IMR-90 (cell line): ENCODE results near the gene SERPINA4. TPM values are rescaled to one million over a fixed set of nuclear protein-coding genes. Genes with fewer than 3 reads are reported as not detected.

Source experiments
- ATAC-seq: fragments of 200-7000 bp; cut with Tn5 transposase; 2 replicates; pipeline ENCODE4 v1.9.1; 2020; ENCODE audit warnings: low read depth, mild to moderate bottlenecking, moderate library complexity
- BruUV-seq: library from RNA; stranded (reverse); fragments of 400-500 nt; replicated peaks from 2 replicates; lab custom pipeline; 2021; lab: Mats Ljungman, UMichigan
- CTCF ChIA-PET: fragments of 300-600 bp; formaldehyde crosslinking; extraction: SDS; loops from one replicate; lab custom pipeline; 2021; ENCODE audit warnings: antibody characterized with exemption; lab: Yijun Ruan, JAX
- POLR2A ChIA-PET: fragments of 300-600 bp; sonication (Branson Sonifier 250); formaldehyde crosslinking; loops from one replicate; lab custom pipeline; 2022; ENCODE audit warnings: antibody characterized with exemption; ENCODE audit not compliant: unreplicated experiment; lab: Charles Lee
- DNase-seq: peaks from one replicate; pipeline ENCODE4 v3.0.0; 2013
- H2AFZ ChIP-seq: replicated peaks from 2 replicates; pipeline ENCODE3; 2013; ENCODE audit warnings: low read length, mild to moderate bottlenecking; ENCODE audit not compliant: poor library complexity
- H2AK5ac ChIP-seq: 2 replicates; pipeline ENCODE4 v1.6.1; 2013; ENCODE audit warnings: low read depth, low read length, inconsistent platforms
- H2AK9ac ChIP-seq: replicated peaks from 2 replicates; pipeline ENCODE3; 2013; ENCODE audit warnings: mild to moderate bottlenecking, low read depth, low read length, moderate library complexity; ENCODE audit not compliant: poor library complexity
- H2BK120ac ChIP-seq: 2 replicates; pipeline ENCODE4 v1.6.1; 2013; ENCODE audit warnings: low read depth, low read length, inconsistent platforms
- H2BK15ac ChIP-seq: 3 replicates; pipeline ENCODE4 v1.6.1; 2013; ENCODE audit warnings: low read depth, low read length, inconsistent platforms
- H2BK20ac ChIP-seq: 2 replicates; pipeline ENCODE4 v1.6.1; 2013; ENCODE audit warnings: low read depth, mild to moderate bottlenecking, inconsistent platforms, low read length, moderate library complexity
- H2BK5ac ChIP-seq: 2 replicates; pipeline ENCODE4 v1.6.1; 2013; ENCODE audit warnings: mild to moderate bottlenecking, low read depth, low read length, inconsistent platforms; ENCODE audit not compliant: poor library complexity, severe bottlenecking
- H3K14ac ChIP-seq: replicated peaks from 2 replicates; pipeline ENCODE4 v1.6.1; 2013; ENCODE audit warnings: low read depth, low read length, inconsistent platforms
- H3K18ac ChIP-seq: 2 replicates; pipeline ENCODE4 v1.6.1; 2013; ENCODE audit warnings: low read depth, low read length, control low read depth
- H3K23ac ChIP-seq: 2 replicates; pipeline ENCODE4 v1.6.1; 2013; ENCODE audit warnings: low read depth, low read length, inconsistent platforms
- H3K27ac ChIP-seq: 2 replicates; pipeline ENCODE4 v1.5.1; 2013; ENCODE audit warnings: mild to moderate bottlenecking, control low read depth, low read length; ENCODE audit not compliant: insufficient read depth
- H3K27me3 ChIP-seq: 2 replicates; pipeline ENCODE4 v1.6.1; 2013; ENCODE audit warnings: low read length; ENCODE audit not compliant: control insufficient read depth, insufficient read depth
- H3K36me3 ChIP-seq: 2 replicates; pipeline ENCODE4 v1.6.1; 2013; ENCODE audit warnings: low read length, mixed read lengths; ENCODE audit not compliant: control insufficient read depth, insufficient read depth
- H3K4ac ChIP-seq: 2 replicates; pipeline ENCODE4 v1.6.1; 2013; ENCODE audit warnings: low read depth, low read length, inconsistent platforms
- H3K4me1 ChIP-seq: 2 replicates; pipeline ENCODE4 v1.6.1; 2013; ENCODE audit warnings: low read length, mixed read lengths; ENCODE audit not compliant: control insufficient read depth, insufficient read depth
- H3K4me2 ChIP-seq: 2 replicates; pipeline ENCODE4 v1.6.1; 2013; ENCODE audit warnings: low read depth, mild to moderate bottlenecking, control low read depth, low read length, moderate library complexity
- H3K4me3 ChIP-seq: 2 replicates; pipeline ENCODE4 v1.5.1; 2013; ENCODE audit warnings: low read depth, mild to moderate bottlenecking, control low read depth, low read length, moderate library complexity; ENCODE audit not compliant: insufficient read depth
- H3K56ac ChIP-seq: 2 replicates; pipeline ENCODE4 v1.6.1; 2013; ENCODE audit warnings: low read length, inconsistent platforms; ENCODE audit not compliant: insufficient read depth; ENCODE audit errors: extremely low read depth
- H3K79me1 ChIP-seq, 2 experiments: 2 replicates each; pipeline ENCODE4 v1.6.1; 2013; ENCODE audit warnings: low read length in 2 of 2, inconsistent platforms in 1 of 2, low read depth in 1 of 2
- H3K9ac ChIP-seq: 2 replicates; pipeline ENCODE4 v1.6.1; 2013; ENCODE audit warnings: low read depth, low read length, control low read depth
- H3K9me1 ChIP-seq: 2 replicates; pipeline ENCODE4 v1.6.1; 2013; ENCODE audit warnings: low read length, inconsistent platforms; ENCODE audit not compliant: insufficient read depth
- H3K9me3 ChIP-seq: 2 replicates; pipeline ENCODE4 v1.6.1; 2013; ENCODE audit warnings: low read length; ENCODE audit not compliant: control insufficient read depth, insufficient read depth
- H4K20me1 ChIP-seq: 2 replicates; pipeline ENCODE4 v1.6.1; 2013; ENCODE audit warnings: low read length, inconsistent platforms; ENCODE audit not compliant: insufficient read depth
- H4K5ac ChIP-seq: 2 replicates; pipeline ENCODE4 v1.6.1; 2013; ENCODE audit warnings: mild to moderate bottlenecking, low read depth, low read length, control low read depth
- H4K8ac ChIP-seq, 2 experiments: 2 replicates each; pipeline ENCODE4 v1.6.1; 2013; ENCODE audit warnings: low read depth in 2 of 2, low read length in 2 of 2, control low read depth in 1 of 2, inconsistent platforms in 1 of 2
- H4K91ac ChIP-seq: 2 replicates; pipeline ENCODE4 v1.6.1; 2013; ENCODE audit warnings: low read depth, low read length, inconsistent platforms; ENCODE audit not compliant: insufficient read depth
- BHLHE40 ChIP-seq: fragments of 150-350 bp; IDR thresholded peaks from 2 replicates; pipeline ENCODE4 v1.6.1; 2016; ENCODE audit warnings: mild to moderate bottlenecking, low read depth, low read length
- CEBPB ChIP-seq: IDR thresholded peaks from 2 replicates; pipeline ENCODE4 v1.6.1; 2012; ENCODE audit warnings: low read depth, low read length, improper control_type of control experiment
- CHD1 ChIP-seq: IDR thresholded peaks from 2 replicates; pipeline ENCODE4 v1.6.1; 2012; ENCODE audit warnings: low read depth, low read length, improper control_type of control experiment
- CTCF ChIP-seq: conservative IDR thresholded peaks from 2 replicates; pipeline ENCODE4 v1.5.1; 2012; ENCODE audit warnings: mild to moderate bottlenecking, low read depth, low read length, improper control_type of control experiment
- ELK1 ChIP-seq: fragments of 150-350 bp; IDR thresholded peaks from 2 replicates; pipeline ENCODE4 v1.6.1; 2016; ENCODE audit warnings: low read depth, mild to moderate bottlenecking, low read length, moderate library complexity, borderline replicate concordance
- FOS ChIP-seq: fragments of 150-350 bp; IDR thresholded peaks from 2 replicates; pipeline ENCODE4 v1.6.1; 2016; ENCODE audit warnings: low read depth, low read length
- MAFK ChIP-seq: IDR thresholded peaks from 2 replicates; pipeline ENCODE4 v1.6.1; 2012; ENCODE audit warnings: low read depth, low read length, improper control_type of control experiment
- MAZ ChIP-seq: IDR thresholded peaks from 2 replicates; pipeline ENCODE4 v1.6.1; 2012; ENCODE audit warnings: low read depth, mild to moderate bottlenecking, low read length, improper control_type of control experiment, moderate library complexity, borderline replicate concordance
- MXI1 ChIP-seq: IDR thresholded peaks from 2 replicates; pipeline ENCODE4 v1.6.1; 2012; ENCODE audit warnings: low read depth, mild to moderate bottlenecking, low read length, moderate library complexity, borderline replicate concordance
- NFE2L2 ChIP-seq: fragments of 150-350 bp; IDR thresholded peaks from 2 replicates; pipeline ENCODE4 v1.6.1; 2016; ENCODE audit warnings: low read depth, mild to moderate bottlenecking, low read length
- POLR2A ChIP-seq: IDR thresholded peaks from 2 replicates; pipeline ENCODE4 v1.6.1; 2012; ENCODE audit warnings: mild to moderate bottlenecking, low read depth, low read length
- RAD21 ChIP-seq: IDR thresholded peaks from 2 replicates; pipeline ENCODE4 v1.6.1; 2012; ENCODE audit warnings: low read length, improper control_type of control experiment
- RCOR1 ChIP-seq: IDR thresholded peaks from 2 replicates; pipeline ENCODE4 v1.6.1; 2012; ENCODE audit warnings: mild to moderate bottlenecking, low read length, improper control_type of control experiment; ENCODE audit not compliant: insufficient replicate concordance
- RFX5 ChIP-seq: IDR thresholded peaks from 2 replicates; pipeline ENCODE4 v1.8.0; 2012; ENCODE audit warnings: low read depth, mild to moderate bottlenecking, low read length, moderate library complexity
- SMC3 ChIP-seq: fragments of 150-350 bp; IDR thresholded peaks from 2 replicates; pipeline ENCODE4 v1.6.1; 2016; ENCODE audit warnings: low read depth, mild to moderate bottlenecking, antibody characterized with exemption, low read length, moderate library complexity
- USF2 ChIP-seq: fragments of 150-350 bp; IDR thresholded peaks from 2 replicates; pipeline ENCODE4 v1.6.1; 2017; ENCODE audit warnings: mild to moderate bottlenecking, antibody characterized with exemption, low read length, low read depth
- WGBS, 2 experiments: methylation state at CpG; one replicate each; pipeline versions ENCODE4 v1.1.5 to v1.1.7; 2013; ENCODE audit warnings: missing lambda C conversion rate in 2 of 2; ENCODE audit not compliant: insufficient read length in 1 of 2; ENCODE audit errors: extremely low coverage in 2 of 2; 5-methylcytosine and 5-hydroxymethylcytosine counted together
- dilution Hi-C: fragments of 300-500 bp; cut with HindIII; formaldehyde crosslinking; loops from one replicate; pipeline ENCODE4 v1.14.3; 2018; ENCODE audit warnings: low sequenced_read_pairs; ENCODE audit not compliant: unreplicated experiment
- in situ Hi-C: fragments of 300-500 bp; cut with MboI; formaldehyde crosslinking; loops from 3 replicates; pipeline ENCODE4 v1.14.3; 2019; ENCODE audit warnings: low sequenced_read_pairs, inconsistent platforms, mixed read lengths
- intact Hi-C: fragments of 100-400 bp; cut with micrococcal nuclease; formaldehyde crosslinking; loops from 2 replicates; pipeline ENCODE4 v1.10.0; 2022
- polyA plus RNA-seq, 3 experiments: library from polyadenylated mRNA; depleted of rRNA; stranded (reverse); fragments of >200 nt; gene quantifications; 2 replicates each; pipeline ENCODE4 v1.2.3, GENCODE V29; 2012; ENCODE audit warnings: low replicate concordance in 1 of 3
- total RNA-seq: library from RNA; depleted of rRNA; stranded (reverse); fragments of >200 nt; gene quantifications from 2 replicates; pipeline ENCODE4 v1.2.3, GENCODE V29; 2012

The SERPINA4 gene
- total and polyA plus RNA-seq, 2 of the 4 experiments (the other 2 are of a cell fraction) = not detected

GRCh38 chr14:94573475-94574277 is 12.4 kb downstream of the SERPINA4 start:
- no TSS peak for BruUV-seq
- H3K27ac ChIP-seq = no peak overlapping the region
- WGBS, 2 experiments = no CpG with 5 or more reads among the region's 6 CpGs

More at GRCh38 chr14:94573475-94574277, 12.4 kb downstream of the SERPINA4 start:
- TF ChIP-seq MAFK (no peak), MAZ (no peak), CEBPB (no peak), RCOR1 (no peak), FOS (no peak), MXI1 (no peak), USF2 (no peak), BHLHE40 (no peak), CHD1 (no peak), SMC3 (no peak), NFE2L2 (no peak), RFX5 (no peak), ELK1 (no peak), RAD21 (no peak), POLR2A (no peak), CTCF (no peak)
- Histone ChIP-seq H4K91ac (no peak overlapping the region), H2AK9ac (no peak overlapping the region), H3K27me3 (no peaks in the 10 kb centered on the region; the same call in 1 of the 2 replicates), H4K8ac (no peak overlapping the region), H2AK5ac (no peak overlapping the region), H3K79me1 (no peaks in the 10 kb centered on the region), H3K36me3 (no peaks in the 10 kb centered on the region), H3K18ac (no peak overlapping the region), H3K9ac (no peak overlapping the region), H4K20me1 (no peaks in the 10 kb centered on the region), H3K4me3 (no peak overlapping the region), H2BK5ac (no peak overlapping the region), H3K4me2 (no peak overlapping the region), H2BK15ac (no peak overlapping the region), H2BK20ac (no peak overlapping the region), H3K23ac (no peak overlapping the region), H4K5ac (no peak overlapping the region), H2BK120ac (no peak overlapping the region), H2AFZ (no peak overlapping the region), H3K14ac (no peak overlapping the region), H3K4me1 (no peaks in the 10 kb centered on the region), H3K4ac (no peak overlapping the region), H3K9me3 (no peaks in the 10 kb centered on the region; the same call in 1 of the 2 replicates), H3K56ac (no peak overlapping the region), H3K9me1 (no peaks in the 10 kb centered on the region)
- no peak for DNase-seq
- intact Hi-C loops = no loop called here
- dilution Hi-C loops = no loop called here
- ChIA-PET CTCF (no interaction called here), POLR2A (no interaction called here)
- no peak for ATAC-seq
- in situ Hi-C loops = no loop called here
